Cardiac fibroblast (primary cell): ENCODE measurements around the gene CIROP.

Experiments used
- DNase-seq, 2 donors: peaks; one replicate each; pipeline versions ENCODE4 v3.0.0 to v3.0.0-alpha.2; 2010; ENCODE audit warnings: low read depth in 2 of 2
- H3K4me3 ChIP-seq, 2 donors: replicated peaks in 1 of 2; 1 replicate in 1 of 2; 2 replicates in 1 of 2; pipeline ENCODE4 v1.5.1; 2011; ENCODE audit warnings: low read depth in 2 of 2, low read length in 2 of 2, mild to moderate bottlenecking in 2 of 2, moderate library complexity in 1 of 2
- TF ChIP-seq, protein P1 (sequence below): IDR thresholded peaks from one replicate; pipeline ENCODE4 v1.5.1; 2011; ENCODE audit warnings: low read depth, mild to moderate bottlenecking, low read length, inconsistent platforms

Gene CIROP

DNA sequence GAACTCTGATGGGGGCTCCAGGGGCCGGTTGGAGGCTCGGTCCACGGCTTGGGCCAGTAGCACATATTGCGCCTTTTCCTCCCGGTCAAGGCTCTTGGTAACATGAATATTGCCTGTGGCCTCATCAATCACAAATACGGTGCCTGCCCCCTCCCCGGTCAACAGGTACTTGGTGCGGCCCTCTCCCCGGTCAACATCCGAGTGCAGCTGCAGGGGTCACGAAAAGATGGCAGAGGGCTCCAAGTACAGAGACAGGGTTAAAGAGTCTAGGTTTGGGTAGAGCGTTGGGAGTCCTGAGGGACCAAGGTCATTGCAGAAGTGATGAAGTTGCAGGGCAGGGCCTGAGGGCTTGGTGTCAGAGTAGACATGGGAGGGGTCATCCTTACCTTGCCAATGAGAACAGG is 49.6 kb downstream of the CIROP start:
- DNase-seq: no peak
- TF ChIP-seq, protein P1, sequence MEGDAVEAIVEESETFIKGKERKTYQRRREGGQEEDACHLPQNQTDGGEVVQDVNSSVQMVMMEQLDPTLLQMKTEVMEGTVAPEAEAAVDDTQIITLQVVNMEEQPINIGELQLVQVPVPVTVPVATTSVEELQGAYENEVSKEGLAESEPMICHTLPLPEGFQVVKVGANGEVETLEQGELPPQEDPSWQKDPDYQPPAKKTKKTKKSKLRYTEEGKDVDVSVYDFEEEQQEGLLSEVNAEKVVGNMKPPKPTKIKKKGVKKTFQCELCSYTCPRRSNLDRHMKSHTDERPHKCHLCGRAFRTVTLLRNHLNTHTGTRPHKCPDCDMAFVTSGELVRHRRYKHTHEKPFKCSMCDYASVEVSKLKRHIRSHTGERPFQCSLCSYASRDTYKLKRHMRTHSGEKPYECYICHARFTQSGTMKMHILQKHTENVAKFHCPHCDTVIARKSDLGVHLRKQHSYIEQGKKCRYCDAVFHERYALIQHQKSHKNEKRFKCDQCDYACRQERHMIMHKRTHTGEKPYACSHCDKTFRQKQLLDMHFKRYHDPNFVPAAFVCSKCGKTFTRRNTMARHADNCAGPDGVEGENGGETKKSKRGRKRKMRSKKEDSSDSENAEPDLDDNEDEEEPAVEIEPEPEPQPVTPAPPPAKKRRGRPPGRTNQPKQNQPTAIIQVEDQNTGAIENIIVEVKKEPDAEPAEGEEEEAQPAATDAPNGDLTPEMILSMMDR: no peak
- no peak overlapping the region for H3K4me3 ChIP-seq

DNA sequence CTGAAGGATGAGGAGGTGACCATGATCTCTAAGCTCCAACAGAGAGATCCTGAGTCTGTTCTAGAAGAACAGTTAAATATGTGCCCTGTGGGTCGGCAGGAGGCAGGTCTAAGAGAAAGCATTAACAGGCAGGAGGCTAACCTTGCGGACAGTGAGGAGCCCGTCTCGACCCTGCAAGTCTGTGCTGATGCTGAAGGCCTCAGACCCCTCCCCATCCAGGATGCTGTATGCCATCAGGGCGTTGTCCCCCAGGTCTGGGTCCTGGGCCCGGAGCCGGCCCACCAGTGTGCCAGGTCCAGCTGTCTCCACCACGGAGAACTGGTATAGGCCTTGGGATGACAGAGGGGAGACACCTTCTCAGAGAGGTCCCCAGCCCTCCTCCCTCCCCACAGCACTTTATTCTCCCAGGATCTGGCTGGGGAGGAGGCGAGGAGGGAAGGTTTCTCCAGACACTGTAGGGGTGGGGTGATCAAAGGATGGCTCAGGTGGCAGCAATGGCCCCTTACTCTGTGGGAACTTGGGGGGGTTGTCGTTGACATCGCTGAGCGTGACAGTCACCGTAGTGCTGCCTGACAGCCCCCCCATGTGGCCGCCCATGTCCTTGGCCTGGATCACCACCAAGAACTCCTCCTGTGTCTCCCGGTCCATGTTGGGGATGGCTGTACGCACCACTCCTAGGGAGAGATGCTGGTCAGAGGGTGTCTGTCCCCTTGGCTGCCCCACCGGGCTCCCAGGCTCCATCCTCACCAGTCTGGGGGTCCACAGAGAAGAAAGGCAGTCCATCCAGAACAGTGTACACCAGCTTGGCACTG is 50.6 kb downstream of the CIROP start:
- no peak overlapping the region for H3K4me3 ChIP-seq
- DNase-seq: peak in 1 of 2 donors; percentile 12
- TF ChIP-seq, protein P1: peak; percentile 27

DNA sequence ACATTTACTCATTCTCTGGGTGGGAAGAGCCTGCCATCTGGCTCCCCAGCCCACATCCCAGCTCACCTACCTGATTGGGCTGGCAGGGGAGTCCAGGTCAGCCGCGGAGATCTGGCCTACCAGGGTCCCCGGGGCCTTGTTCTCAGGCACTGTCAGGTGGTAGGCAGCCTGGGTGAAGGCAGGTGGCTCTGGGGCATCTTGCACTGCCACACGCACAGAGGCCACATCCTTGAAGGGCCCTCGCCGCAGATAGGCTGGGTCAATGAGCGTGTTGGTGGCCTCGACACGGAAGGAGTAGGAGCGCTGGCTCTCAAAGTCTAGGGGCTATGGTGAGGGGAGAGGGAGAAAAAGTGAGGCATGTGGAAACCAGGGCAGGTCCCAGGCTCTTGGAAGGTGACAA is 51.4 kb downstream of the CIROP start:
- TF ChIP-seq, protein P1: no peak
- DNase-seq: no peak
- H3K4me3 ChIP-seq: no peak overlapping the region

DNA sequence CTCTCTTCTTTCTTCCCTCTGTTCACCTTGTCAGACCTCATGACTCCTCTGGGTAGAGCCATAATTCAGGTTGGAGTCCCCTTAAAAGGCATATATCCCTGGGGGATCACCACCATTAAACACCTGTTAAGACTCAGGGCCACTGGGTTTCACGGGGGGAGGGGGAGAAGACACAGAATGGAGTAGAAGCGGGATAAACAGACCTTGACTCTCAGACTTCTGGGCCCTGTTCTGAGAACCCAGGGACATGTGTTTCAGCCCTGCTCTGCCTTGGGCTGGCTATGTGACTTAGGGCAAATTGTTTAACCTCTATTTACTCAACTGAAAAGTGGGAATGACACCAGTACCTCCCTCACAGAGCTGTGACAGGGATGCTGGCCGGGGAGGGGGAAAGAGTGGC is 52.1 kb downstream of the CIROP start:
- H3K4me3 ChIP-seq: no peak overlapping the region
- no peak for DNase-seq
- TF ChIP-seq, protein P1: no peak

DNA sequence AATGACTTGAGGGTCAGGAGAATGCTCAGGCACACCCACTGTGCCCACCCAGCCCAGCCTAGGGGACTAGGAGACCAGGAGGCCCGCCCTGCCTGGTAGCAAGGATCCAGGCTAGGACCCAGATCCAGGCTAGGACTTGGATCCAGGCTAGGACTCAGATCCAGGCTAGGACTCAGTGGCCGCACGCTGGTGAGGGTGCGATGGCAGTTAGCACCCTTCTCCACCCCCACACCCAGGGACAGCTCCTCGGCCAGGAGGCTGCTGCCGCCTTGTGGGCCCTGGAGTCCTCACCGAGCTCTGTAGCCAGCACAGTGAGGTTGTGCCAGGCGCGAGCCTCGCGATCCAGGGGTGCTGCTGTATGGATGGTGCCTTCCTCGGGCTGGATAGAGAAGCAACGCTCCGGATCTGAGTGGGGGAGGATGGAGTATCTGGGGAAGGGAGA is 52.6 kb downstream of the CIROP start:
- no peak overlapping the region for H3K4me3 ChIP-seq
- TF ChIP-seq, protein P1: no peak
- peak in 1 of 2 donors; percentile 36 for DNase-seq

DNA sequence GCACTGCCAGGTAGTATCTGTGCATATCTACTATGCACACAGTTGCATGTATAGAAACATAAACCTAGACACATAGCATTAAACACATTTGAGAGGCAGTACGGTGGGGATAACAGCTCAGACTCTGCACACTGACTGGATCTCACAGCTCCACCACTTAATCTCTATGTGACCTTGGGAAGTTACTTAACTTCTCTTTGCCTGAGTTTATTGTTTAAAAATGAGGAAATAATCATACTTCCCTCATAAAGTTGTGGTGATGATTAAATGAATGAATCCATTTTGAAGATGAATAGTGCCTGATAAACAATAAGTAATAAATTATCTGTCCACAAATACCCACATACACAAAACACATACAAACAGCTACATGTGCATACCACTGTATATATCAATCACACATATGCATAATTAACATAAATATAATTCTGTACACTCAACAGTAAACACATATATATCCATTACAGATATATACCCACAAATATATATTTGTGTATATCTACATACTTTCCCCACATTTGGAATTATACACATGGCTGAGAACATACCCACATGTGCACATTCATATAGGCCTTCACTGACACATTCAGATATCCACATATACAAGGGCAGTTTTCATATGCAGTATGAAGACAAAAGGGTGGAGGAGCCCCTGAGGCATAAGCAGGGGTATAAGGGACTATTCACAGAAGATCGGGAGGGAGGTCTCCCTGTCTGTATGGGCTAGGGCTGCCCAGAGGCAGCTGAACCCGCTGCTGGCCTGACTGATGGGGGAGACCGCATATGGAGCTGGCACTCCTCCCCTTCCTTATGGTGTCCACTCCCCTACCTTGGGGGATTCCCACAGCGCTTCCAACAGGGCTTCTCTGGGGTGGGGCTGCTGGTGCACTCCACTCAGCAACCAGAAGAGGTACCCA is 53.4 kb downstream of the CIROP start:
- DNase-seq: no peak
- TF ChIP-seq, protein P1: no peak

More for the DNA sequence above, 53.4 kb downstream of the CIROP start:
- no peak overlapping the region for H3K4me3 ChIP-seq
